ENCODE data around the gene HDAC4.

DNA sequence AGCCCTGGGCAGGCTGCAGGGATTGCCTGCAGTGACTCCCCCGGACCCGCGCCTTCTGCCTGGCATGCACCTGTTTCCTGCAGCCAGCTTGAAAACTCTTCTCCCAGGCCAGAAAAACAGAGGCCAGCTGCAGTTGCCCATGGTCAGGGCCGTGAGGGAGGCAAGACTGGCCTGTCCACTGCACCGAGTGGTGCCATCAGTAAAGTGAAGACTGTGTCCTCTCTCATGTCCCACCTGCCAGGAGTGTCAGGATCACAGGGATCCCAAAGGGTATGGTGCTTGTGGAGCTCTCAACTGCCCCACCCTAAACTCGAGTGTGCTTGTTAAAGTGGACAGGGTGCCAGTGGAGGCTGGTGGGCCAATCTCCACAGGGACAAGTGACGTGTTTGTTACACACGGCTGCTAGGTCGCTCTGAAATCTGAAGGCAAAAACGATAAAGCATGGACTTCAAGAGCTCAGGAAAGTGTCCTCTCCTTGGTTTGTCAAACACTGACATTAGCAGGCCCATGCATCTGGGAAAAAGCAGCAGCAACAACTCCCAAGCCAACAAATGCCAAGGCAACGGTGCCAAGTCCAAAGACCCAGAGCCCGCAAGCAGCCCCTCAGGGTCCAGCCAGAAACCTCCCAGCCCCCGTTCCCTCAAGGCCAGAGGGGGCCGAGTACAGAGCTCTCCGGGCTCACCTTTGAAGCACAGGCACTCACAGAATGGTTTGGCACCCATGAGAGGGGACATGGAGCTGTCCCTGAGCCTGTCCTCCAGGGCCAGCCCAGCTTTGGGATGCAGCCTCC is 213.2 kb downstream of the HDAC4 start:
- TF ChIP-seq BHLHE40 (IDR thresholded peaks at IDR 0.05; ENCODE audit: low read depth, low read length) = no peak
- TF ChIP-seq, protein P1, sequence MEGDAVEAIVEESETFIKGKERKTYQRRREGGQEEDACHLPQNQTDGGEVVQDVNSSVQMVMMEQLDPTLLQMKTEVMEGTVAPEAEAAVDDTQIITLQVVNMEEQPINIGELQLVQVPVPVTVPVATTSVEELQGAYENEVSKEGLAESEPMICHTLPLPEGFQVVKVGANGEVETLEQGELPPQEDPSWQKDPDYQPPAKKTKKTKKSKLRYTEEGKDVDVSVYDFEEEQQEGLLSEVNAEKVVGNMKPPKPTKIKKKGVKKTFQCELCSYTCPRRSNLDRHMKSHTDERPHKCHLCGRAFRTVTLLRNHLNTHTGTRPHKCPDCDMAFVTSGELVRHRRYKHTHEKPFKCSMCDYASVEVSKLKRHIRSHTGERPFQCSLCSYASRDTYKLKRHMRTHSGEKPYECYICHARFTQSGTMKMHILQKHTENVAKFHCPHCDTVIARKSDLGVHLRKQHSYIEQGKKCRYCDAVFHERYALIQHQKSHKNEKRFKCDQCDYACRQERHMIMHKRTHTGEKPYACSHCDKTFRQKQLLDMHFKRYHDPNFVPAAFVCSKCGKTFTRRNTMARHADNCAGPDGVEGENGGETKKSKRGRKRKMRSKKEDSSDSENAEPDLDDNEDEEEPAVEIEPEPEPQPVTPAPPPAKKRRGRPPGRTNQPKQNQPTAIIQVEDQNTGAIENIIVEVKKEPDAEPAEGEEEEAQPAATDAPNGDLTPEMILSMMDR (IDR thresholded peaks at IDR 0.05) = no peak
- TF ChIP-seq, protein P2, sequence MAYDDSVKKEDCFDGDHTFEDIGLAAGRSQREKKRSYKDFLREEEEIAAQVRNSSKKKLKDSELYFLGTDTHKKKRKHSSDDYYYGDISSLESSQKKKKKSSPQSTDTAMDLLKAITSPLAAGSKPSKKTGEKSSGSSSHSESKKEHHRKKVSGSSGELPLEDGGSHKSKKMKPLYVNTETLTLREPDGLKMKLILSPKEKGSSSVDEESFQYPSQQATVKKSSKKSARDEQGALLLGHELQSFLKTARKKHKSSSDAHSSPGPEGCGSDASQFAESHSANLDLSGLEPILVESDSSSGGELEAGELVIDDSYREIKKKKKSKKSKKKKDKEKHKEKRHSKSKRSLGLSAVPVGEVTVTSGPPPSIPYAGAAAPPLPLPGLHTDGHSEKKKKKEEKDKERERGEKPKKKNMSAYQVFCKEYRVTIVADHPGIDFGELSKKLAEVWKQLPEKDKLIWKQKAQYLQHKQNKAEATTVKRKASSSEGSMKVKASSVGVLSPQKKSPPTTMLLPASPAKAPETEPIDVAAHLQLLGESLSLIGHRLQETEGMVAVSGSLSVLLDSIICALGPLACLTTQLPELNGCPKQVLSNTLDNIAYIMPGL (CRISPR knock-in tag; IDR thresholded peaks at IDR 0.05; ENCODE audit: borderline replicate concordance) = no peak
- no peak for TF ChIP-seq POLR2A (IDR thresholded peaks at IDR 0.05; ENCODE audit: low read length)
- no peak for TF ChIP-seq HOXB5 (CRISPR knock-in tag; IDR thresholded peaks at IDR 0.05)
- TF ChIP-seq, protein P3, sequence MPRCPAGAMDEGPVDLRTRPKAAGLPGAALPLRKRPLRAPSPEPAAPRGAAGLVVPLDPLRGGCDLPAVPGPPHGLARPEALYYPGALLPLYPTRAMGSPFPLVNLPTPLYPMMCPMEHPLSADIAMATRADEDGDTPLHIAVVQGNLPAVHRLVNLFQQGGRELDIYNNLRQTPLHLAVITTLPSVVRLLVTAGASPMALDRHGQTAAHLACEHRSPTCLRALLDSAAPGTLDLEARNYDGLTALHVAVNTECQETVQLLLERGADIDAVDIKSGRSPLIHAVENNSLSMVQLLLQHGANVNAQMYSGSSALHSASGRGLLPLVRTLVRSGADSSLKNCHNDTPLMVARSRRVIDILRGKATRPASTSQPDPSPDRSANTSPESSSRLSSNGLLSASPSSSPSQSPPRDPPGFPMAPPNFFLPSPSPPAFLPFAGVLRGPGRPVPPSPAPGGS (IDR thresholded peaks at IDR 0.05) = no peak
- TF ChIP-seq POLR2AphosphoS2 (conservative IDR thresholded peaks at IDR 0.05; ENCODE audit: low read length) = no peak
- TF ChIP-seq, protein P4, sequence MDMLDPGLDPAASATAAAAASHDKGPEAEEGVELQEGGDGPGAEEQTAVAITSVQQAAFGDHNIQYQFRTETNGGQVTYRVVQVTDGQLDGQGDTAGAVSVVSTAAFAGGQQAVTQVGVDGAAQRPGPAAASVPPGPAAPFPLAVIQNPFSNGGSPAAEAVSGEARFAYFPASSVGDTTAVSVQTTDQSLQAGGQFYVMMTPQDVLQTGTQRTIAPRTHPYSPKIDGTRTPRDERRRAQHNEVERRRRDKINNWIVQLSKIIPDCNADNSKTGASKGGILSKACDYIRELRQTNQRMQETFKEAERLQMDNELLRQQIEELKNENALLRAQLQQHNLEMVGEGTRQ (IDR thresholded peaks at IDR 0.05) = no peak
- no peak for TF ChIP-seq NR3C1 (IDR thresholded peaks at IDR 0.05)
- no peak for TF ChIP-seq RAD21 (conservative IDR thresholded peaks at IDR 0.05 in 1 of 2, IDR thresholded peaks at IDR 0.05 in 1 of 2)

All from A549 (cell line).